ENCODE results near the gene IGF2R.

- TF ChIP-seq POLR2AphosphoS5 (IDR thresholded peaks at IDR 0.05; ENCODE audit: low read depth, low read length) (no peak), TAF1 (IDR thresholded peaks at IDR 0.05; ENCODE audit: borderline replicate concordance, low read depth, low read length) (no peak)
These were observed 170.0 kb downstream of the IGF2R start for GRCh38 chr6:160138839-160139419.

Measured in GM12892 (cell line).